ENCODE results near the gene UVRAG. TPM values are rescaled to one million over a fixed set of nuclear protein-coding genes. Genes with fewer than 3 reads are reported as not detected.
"Not testable (repeated sequence)": the region's sequence is repeated elsewhere in the genome, so short reads cannot be mapped to it uniquely, and the experiment has no call there.

UVRAG gene
- total RNA-seq, 1 experiment from 2014 or later = 19.3 TPM

- DNase-seq (ENCODE audit: low spot score) = no peak
Measured at GRCh38 chr11:75836417-75836816, 21.4 kb downstream of the UVRAG start.

GRCh38 chr11:75839851-75840250, 24.8 kb downstream of the UVRAG start:
- no peak for DNase-seq (ENCODE audit: low spot score)

DNA sequence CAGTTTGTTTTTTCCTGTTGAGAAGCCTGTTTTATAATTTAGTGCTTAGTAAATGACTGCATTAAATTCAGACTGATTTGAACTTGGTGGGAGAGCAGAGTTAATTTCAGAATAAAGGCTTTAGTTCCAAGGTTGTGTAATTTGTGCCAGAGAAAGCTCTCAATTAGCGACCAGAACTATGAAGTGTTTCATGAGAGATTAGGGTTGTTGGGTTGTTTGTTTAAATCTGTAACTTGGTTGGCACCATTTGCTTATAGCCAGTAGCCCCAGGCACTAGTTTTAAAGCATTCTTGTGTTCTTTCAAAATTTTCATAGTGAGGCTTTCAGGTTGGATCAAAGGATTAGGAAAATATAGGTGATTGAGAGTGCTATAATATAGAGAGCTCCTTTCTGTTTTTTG, 25.5 kb downstream of the UVRAG start:
- DNase-seq (ENCODE audit: low spot score) = no peak

GRCh38 chr11:75841739-75842138, 26.7 kb downstream of the UVRAG start:
- DNase-seq (ENCODE audit: low spot score) = no peak

DNA sequence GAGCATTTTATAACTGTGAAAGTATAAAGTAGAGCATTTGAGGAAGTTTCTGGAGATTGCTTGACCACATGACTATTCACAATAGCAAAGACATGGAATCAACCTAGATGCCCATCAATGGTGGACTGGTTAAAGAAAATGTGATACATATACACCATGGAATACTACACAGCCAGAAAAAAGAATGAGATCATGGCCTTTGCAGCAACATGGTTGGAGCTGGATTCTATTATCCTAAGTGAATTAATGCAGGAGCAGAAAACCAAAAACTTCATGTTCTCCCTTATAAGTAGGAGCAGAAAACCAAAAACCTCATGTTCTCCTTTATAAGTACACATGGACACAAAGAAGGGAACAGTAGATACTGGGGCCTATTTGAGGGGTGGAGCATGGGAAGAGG, 30.3 kb downstream of the UVRAG start:
- DNase-seq (ENCODE audit: low spot score) = no peak

DNA sequence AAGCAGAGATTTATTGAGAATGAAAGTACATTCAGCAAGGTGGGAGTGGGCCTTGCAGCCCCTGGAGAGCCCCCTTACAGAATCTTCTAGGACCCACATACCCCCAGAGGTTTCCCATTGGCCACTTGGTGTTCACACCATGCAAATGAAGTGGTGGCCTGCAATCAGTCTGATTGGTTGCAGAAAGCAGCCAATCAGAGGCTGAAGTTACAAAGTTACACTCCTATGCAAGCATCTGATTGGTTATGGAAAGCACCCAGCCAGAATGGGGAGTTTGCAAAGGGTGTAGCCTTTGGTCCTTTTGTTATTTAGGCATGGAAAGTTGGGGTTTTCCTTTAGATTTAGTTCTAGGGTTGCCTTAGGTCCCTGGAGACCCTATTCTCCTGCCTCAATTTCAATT, 34.9 kb downstream of the UVRAG start:
- DNase-seq (ENCODE audit: low spot score) = peak; percentile 14

DNA sequence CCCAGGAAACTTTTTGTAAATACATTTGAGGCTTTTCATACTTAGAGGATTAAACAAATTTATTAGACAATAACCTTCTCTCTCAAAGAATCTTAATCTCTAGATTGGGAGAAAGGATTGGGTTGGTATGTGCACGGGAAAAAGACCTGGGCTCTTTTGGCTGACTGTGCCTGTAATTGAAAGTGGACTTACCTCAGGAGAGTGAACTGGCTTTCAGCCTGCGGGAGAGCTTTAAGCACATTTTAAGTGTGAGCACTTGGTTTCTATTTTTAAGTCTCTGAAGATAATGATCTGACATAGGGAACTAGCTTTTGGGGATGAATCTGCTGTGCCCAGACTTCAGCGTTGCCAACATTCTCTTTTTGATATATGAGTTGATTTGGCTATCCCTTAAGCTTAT, 35.8 kb downstream of the UVRAG start:
- no peak for DNase-seq (ENCODE audit: low spot score)

GRCh38 chr11:75851203-75851602, 36.2 kb downstream of the UVRAG start:
- no peak for DNase-seq (ENCODE audit: low spot score)

- no peak for DNase-seq (ENCODE audit: low spot score)
Measured at GRCh38 chr11:75852406-75853017, 37.5 kb downstream of the UVRAG start.

GRCh38 chr11:75853563-75853962, 38.6 kb downstream of the UVRAG start:
- not testable (repeated sequence) for DNase-seq (ENCODE audit: low spot score)

- no peak for DNase-seq (ENCODE audit: low spot score)
Measured at GRCh38 chr11:75853971-75854370, 39.0 kb downstream of the UVRAG start.

DNA sequence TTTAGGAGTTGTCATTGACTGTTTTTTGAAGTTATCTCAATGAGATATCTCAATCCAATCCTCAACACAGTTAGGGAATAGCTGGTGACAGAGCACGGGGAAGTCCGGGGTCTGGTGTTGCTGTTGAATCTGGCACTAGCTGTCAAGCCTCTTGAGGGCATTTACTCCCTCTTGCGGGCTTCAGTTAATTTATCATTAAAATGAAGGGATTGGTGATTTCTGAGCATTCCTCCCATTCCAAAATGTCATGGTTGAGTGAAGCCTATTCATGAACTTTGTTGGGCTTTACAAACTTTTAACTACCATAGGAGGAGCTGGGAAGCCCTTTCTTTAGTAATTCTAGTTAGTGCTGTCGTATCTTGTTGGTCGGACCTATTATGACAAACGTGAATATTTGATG, 40.2 kb downstream of the UVRAG start:
- DNase-seq (ENCODE audit: low spot score) = no peak

DNA sequence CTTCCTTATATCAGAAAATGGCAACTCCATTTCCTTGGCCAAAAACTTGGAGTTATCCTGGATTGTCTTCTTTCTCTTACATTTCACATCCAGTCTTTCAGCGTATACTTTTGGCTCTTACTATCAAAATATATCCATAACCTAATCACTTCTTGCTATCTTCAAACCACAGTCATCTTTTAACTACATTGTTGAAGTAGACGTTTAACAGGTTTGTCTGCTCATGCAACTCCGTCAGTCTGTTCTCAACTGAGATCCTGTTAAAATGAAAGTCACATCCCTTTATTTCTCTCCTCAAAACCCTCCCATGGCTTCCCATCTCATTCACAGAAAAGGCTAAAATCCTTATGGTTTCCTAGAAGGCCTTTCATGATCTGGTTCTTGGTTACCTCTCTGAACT, 41.9 kb downstream of the UVRAG start:
- no peak for DNase-seq (ENCODE audit: low spot score)

GRCh38 chr11:75858042-75858441, 43.0 kb downstream of the UVRAG start:
- no peak for DNase-seq (ENCODE audit: low spot score)

- DNase-seq (ENCODE audit: low spot score) = no peak
Measured at GRCh38 chr11:75858613-75859012, 43.6 kb downstream of the UVRAG start.

DNA sequence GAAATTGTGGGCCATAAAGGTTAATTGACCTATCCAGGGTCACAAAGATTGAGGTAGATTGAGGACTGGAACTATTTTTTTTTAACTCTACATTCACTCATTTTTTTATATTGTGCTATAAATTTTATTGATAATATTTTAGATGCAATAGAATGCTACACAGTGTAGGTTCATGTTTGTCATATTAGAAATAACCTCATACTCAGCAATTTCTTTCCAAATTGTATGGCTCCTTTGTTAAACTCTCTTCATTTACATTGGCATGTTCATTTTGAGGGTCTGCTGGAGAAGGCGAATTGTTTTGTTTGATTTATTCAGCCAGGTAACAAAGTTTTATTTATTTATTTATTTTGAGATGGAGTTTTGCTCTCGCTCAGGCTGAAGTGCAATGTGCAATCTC, 44.6 kb downstream of the UVRAG start:
- no peak for DNase-seq (ENCODE audit: low spot score)

DNA sequence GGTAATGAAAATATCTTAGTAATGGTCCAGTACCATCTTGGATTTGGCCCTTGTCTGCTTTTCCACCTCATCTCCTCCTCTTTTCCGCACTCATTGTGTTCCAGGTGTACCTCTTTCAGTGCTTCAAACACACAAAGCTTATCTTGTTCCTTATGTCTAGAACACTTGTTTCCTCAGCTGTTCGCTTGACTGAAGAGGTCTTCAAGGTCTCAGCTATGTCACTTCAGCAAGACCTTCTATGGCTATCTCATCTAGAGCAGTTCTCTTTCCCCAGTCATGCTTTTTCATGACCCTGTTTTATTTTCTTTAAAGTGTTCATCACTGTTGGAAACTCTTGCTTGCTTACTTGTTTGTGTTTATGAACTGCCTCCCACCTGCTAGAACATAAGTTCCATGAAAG, 47.4 kb downstream of the UVRAG start:
- no peak for DNase-seq (ENCODE audit: low spot score)

GRCh38 chr11:75867778-75868374, 52.9 kb downstream of the UVRAG start:
- peak; percentile 42 for DNase-seq (ENCODE audit: low spot score)

- DNase-seq (ENCODE audit: low spot score) = no peak
Measured at GRCh38 chr11:75868990-75869389, 54.0 kb downstream of the UVRAG start.

DNA sequence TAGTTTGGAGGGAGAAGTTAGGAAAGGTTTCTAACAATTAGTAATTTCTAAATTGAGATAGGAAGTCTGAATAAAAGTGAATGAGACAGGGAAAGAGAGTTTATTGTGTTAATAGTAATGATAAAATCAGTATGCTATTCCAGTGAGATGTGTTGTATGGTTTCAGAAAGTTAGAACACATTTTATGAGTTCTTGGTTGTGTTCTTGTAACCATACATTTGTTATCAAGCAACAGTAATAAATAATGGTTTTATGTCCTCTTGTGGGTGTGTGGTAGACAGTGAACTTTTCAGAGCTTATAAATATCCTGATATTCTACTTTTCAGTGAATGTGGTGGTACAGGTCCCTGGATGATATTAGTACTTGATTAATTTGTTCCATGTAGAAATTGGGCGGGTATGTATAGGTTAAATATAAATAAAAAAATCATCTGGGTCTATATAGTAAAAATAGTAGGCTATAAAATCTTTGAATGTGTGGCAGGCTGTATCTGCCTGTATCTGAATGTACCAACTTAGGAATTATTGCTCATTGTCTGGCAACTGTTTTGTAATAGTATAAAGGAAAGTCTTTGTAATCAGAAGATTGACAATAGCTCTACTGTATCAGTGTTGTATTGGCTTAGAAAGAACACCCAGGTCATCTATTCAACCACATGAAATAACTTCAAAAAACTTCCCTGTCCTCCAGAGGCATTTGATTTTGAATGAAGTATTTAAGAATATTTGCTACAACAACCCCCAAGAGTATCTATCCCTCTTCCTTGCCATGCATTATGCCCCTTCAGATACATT, 54.8 kb downstream of the UVRAG start:
- DNase-seq (ENCODE audit: low spot score) = no peak

DNA sequence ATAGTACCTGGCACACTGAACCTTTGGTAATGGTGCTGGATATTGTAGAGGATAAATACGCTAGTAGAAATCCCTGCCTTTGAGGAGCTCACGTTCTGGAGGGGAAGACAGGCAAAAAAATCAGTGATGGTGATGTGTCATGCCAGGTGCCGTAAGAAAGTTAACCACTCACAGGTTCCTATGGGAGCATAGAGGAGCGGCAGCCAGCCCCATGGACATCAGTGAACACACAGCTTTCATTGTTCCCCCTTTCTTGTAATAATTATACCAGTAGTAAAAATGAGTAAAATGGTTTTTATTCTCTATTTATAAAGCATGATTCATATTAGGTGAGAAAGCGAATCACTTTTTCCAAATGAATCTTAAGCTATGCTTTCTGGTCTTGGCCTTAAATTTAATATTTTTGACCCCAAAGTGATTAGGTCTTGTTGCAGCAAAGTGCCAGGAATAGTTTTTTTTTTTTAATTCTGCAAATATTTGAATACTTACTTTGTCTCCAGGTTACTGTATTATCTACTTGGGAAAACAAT, 57.9 kb downstream of the UVRAG start:
- DNase-seq (ENCODE audit: low spot score) = no peak

GRCh38 chr11:75873417-75874221, 58.6 kb downstream of the UVRAG start:
- no peak for DNase-seq (ENCODE audit: low spot score)
